Fibroblast of gingiva (primary cell): ENCODE measurements around the gene ETFB.
A peak's percentile ranks its signal among the peaks of the same experiment; 100 is the strongest.

Experiments
- DNase-seq: peaks from one replicate; pipeline ENCODE4 v3.0.0-alpha.2; 2011; ENCODE audit warnings: low read depth

The ETFB gene

DNA sequence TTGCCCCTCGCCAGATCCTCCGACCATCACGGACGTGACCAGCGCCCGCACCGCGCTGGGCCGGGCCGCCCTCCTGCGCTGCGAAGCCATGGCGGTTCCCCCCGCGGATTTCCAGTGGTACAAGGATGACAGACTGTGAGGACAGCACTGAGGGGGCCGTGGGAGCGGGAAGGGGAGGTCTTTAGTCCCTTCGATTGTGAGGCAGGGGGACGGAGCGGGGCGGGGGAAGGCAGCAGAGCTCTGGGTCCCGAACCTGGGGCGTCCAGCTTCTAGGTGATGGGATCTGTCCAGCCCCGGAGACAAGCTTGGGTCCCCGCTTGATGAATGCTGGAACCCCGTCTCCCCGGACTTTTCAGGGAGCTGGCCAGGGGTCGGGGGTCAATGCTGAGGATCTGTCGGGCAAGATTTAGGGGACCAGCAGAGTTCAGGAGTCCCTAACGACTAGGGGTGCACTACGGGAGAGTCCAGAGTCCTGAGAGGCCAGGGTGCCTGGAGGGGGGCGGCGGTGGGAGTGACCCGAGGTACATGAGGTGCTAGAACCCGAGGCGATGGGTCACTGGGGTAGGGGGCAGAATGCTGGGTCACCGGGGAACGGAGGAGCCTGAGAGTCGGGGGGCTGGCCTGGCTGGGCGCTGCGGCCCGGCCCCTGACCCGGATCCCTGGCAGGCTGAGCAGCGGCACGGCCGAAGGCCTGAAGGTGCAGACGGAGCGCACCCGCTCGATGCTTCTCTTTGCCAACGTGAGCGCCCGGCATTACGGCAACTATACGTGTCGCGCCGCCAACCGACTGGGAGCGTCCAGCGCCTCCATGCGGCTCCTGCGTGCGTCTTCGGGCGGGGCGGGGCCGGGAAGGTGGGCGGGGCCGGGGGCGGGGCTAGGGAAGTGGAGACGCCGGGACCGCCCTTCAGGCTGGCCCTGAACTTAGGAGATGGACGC is 38.9 kb downstream of the ETFB start:
- peak; percentile 19 for DNase-seq

DNA sequence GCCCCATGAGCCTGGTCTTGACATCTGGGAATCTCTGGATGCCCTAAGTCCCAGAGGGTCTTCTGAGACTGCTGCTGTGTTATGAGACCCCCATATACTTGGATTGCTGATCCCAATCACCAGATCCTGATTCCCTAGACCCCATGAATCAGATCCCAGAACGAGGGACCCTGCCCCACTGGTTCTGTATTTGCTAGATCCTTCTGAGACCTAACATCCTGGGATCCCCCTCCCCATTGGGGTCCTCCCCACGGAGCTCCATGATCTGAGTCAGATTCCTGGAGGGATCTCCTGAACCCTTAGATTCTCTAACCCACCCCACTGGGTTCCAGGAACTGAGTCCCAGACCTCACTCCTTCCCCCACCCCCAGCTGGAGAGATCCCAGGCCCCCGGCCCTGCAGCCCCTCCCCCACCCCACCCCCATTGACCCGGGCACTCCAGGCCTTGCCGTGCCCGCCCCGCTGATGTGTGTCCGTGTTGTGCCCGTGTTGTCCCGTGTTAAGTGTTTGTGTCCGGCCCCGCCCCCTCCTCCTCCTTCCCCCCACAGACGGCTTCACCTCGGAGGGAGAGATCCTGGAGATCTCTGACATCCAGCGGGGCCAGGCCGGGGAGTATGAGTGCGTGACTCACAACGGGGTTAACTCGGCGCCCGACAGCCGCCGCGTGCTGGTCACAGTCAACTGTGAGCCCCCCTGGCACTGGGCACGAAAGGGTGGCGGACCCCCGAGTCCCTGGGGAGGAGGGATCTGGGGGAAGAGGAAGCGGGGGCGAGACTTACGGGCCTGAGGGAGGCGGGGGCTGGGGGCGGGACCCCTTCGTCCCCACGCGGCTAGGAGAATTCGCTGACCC is 39.7 kb downstream of the ETFB start:
- DNase-seq, result no peak

DNA sequence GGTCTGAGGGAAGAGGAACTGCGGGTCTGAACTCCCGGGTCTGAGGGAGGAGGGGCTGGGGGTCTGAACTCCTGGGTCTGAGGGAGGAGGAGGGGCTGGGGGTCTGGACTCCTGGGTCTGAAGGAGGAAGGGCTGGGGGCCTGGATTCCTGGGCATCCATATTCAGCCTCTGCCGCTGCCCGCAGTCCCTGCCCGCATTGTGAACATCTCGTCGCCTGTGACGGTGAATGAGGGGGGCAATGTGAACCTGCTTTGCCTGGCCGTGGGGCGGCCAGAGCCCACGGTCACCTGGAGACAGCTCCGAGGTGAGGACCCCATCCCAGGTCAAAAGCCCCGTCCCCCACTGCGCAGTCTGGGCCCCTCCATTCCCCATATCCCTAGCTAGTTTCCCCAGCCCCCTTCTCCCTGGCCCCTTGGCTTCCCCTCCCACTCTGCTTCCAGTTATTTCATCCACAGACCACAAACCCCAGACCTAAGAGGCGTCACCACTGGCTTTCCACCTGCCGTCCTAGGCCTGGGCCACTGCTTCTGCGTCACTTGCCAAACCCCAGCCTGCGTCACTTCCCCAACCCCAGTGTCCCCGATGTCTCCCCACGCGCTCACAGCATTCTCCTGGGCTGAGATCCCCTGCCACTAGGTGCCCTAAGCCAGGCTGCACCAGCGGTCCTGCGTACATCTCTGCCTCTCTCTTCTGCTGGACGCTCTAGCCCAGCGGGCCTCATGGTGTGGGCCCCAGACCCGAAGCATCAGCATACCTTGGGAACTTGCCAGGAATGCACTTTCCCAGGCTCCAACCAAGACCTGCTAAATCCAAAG is 40.8 kb downstream of the ETFB start:
- no peak for DNase-seq

DNA sequence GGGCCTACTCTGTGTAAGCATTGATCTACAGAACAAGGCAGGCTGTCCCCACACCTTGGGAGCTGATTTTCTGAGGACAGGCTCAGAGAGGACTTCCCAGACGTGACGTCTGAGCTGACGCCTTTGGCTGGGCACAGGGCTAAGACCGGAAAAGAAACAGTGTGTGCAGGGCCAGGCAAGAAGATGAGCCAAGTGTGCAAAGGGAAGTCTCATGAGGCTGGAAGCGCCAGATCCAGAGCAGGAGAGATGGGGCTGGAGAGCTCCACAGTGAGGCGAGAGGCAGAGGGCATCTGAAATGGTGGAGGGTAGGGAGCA is 42.1 kb downstream of the ETFB start:
- no peak for DNase-seq

DNA sequence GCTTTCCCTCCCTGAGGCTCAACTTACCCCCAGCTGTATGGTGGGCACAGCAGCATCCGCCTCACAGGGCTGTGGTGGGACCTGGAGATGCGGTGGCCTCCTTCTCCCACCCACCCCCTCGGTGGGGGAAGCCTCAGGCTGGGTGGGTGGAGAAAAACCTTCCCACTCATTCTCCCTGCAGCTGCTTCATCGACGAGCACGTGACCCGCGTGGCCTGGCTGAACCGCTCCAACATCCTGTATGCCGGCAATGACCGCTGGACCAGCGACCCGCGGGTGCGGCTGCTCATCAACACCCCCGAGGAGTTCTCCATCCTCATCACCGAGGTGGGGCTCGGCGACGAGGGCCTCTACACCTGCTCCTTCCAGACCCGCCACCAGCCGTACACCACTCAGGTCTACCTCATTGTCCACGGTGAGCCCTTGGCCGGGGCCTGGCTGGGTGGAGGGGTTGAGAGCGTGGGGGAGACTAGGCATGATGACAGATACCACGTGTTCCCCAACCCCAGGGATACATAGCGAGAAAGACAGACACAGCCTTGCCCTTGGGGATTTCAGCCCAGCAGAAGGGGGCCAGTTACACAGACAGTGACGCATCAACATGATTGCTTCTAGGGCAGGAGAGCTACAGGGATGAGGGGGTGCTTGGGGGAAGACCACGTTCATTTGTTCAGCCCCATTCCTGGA is 42.6 kb downstream of the ETFB start:
- no peak for DNase-seq

DNA sequence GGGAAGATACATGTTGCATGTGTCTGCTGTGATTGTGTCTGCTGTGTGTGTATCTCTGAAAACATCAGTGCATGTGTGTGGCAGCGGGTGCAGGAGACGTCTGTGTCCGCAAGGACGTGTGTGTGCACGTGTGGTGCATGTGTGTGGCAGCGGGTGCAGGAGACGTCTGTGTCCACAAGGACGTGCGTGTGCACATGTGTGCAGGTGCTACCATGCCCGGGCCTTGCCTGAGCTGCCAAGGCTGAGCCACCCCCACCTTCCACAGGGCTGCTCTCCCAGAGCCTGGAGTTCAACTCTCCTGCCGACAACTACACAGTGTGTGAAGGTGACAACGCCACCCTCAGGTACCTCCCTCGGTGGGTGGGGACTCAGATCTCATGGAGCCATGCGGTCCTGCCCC is 44.4 kb downstream of the ETFB start:
- no peak for DNase-seq

DNA sequence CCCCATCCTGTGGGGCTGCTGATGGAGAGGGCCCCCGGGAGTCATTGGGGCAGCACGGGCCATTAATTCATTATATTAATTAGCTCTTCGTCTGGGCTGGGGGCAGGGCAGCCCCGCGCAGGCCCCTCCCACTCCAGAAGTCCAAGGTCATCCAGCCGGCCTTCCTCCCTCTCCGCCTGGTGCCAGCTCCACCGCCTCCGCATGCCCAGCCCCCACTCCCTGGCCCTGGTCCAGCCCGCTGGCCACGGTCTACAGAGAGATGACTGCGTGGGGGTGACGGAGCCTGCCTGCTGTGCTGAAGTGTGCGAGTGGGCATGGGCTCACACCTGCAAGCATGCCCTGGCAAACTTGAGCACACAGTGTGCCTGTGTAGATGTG is 45.9 kb downstream of the ETFB start:
- DNase-seq, result no peak

DNA sequence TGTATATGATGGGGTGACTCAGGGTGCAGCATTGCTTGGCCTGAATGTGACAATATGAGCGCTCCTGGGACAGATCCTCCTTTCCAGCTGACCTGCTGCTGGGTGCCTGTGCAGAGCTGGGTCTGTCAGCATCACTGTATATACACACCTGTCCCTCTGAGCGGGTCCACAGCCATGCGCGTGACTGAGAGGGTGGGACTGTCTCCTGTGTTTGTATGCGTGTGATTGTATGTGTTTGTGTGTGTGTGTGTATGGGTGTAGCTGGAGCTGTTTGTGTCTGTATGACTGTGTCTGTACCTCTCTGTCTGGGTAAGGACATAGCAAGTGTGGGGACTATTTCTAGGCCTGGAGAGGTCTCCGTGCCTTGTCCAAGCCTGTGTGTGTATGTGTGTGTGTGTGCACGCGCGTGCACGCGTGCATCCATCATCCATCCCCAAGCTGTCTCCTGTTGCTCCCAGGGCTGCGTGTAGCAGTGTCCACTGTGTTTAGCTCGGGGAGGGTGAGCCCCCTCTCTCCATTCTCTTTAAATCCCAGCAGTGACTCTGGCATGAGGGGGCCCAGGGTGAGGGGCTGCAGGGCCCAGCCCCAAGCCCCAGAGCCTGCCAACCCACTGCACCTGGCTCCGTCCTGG is 46.4 kb downstream of the ETFB start:
- DNase-seq, result no peak

DNA sequence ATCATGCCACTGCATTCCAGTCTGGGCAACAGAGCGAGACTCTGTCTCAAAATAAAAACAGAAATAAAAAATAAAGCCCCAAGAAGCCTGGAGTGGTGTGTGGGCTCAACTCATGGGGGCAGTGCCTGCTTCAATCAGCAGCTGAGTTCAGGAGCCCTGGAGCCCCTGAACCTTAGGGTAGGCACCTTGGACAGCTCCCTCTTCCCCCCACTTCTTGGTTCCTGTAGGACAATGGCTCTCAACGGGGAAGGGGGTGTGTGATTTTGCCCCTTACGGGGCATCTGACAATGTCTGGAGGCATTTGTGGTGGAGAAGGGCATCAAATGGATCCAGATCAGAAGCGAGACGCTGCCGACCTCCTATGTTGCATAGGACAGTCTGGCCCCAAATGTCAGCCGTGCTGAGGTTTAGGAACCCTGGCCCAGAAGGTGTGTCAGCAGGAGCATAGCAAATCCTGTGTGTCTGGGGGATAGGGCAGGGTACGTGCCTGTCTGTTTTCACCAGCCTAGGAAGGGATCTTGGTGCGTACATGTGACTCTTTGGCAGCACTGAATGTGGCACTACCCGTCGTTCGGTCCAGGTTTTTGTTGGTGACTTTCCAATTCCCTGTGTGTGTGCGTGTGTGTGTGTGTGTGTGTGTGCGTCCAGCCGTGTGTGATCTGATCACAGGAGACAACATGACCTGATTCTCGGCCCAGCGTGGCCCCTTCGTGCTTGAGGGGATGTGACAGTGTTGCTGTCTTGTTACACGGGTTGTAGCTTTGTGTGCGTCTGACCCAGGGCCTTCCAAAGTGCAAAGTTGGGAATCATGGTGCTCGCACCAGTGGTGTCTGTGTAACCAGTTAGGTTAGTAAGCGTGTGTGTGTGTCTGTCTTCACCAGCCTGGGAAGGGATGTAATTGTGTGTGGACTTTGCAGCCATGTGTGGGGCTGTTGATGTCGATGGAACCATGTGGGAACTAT is 47.2 kb downstream of the ETFB start:
- no peak for DNase-seq

DNA sequence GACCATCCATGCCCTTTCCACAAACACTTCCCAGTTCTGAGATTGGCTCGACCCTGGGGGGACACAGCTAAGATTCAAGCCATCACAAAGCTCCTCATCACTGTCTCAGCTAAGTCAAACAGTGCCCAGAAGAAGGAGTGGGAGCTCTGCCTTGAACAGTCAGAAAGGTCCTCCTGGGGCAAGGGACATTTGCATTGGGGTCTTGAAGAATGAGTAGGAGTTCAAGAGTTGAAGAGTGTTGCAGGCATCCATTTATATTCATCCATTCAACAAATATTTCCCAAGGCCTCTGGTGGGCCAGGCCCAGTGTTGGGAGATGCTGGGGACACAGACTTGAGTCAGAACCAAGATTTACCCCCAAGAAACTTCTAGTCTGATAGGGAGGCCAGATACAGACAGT is 48.2 kb downstream of the ETFB start:
- no peak for DNase-seq

DNA sequence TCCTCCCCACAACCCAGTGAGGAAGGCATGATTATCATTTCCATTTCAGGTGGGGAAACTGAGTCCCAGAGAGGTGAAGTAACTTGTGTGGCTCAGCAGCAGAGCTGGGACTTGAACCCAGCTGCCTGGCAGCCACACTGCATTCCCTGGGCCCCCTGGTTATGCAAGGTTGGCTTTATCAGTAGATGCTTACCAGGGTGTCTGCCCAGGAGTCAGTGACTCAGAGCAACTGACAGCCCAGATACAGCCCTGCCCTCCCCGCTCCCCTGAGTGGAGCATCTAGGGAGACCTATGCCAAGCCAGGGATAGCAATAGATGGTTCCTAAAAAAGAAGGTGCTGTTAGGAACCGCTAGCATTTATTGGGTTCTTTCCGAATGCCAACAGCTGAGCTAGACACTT is 48.8 kb downstream of the ETFB start:
- no peak for DNase-seq

DNA sequence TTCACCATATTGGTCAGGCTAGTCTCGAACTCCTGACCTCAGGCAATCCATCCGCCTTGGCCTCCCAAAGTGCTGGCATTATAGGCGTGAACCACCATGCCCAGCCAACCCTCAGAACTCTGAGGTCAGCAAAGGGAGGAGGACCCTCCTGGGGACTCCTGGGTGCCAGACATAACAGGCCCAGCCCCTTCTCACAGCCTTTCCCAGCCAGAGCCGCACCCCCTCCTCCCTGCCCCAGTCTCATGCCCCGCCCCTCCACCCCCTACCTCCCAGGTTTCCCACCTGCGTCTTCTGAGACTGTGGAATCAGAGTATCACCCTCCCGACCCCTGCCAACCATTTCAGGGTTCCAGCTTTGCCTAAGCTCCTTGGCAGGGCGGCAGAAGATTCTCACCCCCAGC is 49.5 kb downstream of the ETFB start:
- no peak for DNase-seq

DNA sequence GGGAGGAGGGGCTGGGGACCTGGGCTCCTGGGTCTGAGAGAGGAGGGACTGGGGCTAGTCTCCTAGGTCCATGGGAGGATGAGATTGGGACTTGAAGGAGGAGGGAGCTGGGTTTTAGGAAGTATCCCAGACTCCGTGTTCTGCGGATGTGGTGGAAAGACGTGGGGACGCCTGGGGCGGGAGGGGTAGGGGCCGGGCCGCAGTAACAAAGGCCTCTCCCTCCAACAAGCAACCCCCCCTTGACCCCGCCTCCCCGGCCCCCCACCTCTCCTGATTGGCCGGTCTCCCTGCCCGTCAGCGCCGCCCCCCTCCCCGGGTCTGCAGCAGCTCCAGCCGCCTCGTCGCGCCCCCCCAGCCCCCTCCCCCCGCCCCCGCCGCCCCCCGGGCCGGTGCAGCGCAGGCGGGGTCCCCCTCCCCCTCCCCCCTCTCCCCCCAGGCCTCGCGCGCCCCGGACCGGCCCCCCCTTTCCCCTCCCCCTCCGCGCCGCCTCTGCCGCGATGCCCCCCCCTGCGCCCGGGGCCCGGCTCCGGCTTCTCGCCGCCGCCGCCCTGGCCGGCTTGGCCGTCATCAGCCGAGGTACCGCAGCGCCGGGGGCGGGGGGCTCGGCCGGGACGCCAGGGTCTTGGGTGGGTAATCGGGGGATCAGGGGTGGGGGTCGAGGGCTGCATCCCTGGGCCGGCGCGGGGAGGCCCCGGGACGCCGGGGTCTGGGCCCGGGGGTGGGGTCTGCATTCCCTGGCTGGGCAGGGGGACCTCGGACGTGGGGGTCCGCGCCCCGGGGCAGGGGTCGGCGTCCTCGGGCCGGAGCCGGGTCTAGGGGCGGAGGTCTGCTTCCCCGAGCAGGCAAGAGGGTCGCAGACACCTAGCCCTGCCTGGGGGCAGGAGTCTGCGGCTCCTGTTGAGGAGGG is 54.6 kb downstream of the ETFB start, which contains the start of gene IGLON5:
Gene IGLON5, plus strand, starts transcription at position 294 of the 907 bp plus-strand sequence. Its CDS starts 204 bp downstream, at position 498.
- DNase-seq, result no peak

DNA sequence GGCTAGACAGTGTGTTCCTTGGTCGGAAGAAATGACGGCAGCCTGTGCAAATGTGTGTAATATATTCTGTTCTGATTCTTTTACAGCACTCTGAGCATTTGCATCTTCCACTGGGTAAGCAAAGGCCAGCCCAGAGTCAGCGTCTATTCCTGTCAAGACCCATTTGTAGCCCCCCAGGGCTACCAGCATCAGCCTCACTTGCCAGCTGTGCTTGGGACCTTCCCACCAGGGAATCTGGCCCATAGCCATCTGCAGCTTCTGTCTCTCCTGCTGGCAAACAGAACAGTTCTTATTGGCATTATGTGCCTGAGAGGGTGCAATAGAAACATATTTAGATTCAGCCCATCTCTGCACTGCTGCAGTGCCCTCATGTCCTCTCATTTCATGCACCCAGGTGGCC is 60.7 kb downstream of the ETFB start:
- DNase-seq, result no peak

DNA sequence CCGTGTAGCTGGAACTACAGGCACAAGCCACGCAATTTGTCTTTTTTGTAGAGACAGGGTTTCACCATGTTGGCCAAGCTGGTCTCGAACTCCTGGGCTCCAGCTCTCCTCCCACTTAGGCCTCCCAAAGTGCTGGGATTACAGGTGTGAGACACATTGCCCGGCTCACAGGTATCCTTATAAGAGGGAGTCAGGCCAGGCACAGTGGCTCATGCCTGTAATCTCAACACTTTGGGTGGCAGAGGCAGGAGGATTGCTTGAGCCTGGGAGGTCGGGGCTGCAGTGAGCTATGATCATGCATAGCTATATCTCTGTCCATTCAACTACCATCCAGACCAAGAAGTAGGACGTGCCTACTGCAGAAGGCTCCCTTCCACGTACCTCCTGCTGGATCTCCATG is 64.9 kb downstream of the ETFB start:
- DNase-seq, result no peak

DNA sequence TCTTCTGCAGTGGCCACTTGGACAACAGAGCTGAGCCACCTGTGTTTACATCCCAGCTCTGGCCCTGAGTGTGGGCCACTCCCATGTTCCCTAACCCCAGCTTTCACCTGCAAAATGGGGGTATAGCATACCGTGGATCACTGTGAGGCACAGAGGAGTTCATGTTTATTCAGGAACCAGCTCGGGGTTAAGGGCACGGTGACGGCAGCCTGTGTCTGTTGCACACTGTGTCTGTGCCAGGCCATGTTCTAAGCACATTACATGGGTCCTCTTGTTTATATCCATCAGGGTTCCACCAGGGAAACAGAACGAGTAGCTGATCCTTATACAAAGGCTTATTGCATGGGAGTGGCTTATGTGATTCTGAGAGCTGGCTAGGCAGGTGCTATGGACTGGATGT is 68.8 kb downstream of the ETFB start:
- no peak for DNase-seq

DNA sequence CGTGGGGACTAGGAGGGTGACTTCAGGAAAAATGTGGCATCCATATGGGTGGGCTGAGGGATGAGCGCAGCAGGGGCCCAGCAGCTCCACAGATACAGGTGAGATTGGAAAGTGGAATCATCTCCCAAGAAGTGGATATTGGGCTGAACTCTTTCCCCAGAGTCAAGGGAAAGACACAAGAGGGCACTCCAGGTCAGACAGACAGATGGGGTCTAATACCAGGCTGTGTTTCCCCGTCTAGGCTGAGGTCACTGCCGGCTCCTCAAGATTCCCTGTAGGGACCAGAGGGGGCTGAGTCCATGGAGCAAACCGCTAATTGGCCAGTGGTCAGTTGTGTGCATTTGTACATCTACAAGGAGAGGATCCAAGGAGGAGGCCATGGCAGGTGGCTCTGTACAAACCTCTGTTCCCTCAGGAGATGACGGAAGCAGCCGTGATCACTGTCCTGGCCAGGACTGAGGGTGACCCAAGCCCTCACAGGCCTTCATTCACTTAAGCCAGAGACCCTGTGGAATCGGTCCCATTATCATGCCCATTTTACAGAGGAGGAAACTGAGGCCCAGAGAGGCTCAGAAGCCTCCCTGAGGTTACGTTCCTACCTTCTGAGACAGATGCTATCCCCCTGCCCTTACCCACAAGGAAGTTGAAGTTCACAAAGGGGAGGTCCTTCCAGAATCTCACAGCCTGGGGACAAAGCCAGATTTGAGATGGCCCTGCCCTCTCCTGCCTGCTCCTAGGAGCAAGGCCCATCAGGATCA is 69.7 kb downstream of the ETFB start:
- DNase-seq, result no peak

DNA sequence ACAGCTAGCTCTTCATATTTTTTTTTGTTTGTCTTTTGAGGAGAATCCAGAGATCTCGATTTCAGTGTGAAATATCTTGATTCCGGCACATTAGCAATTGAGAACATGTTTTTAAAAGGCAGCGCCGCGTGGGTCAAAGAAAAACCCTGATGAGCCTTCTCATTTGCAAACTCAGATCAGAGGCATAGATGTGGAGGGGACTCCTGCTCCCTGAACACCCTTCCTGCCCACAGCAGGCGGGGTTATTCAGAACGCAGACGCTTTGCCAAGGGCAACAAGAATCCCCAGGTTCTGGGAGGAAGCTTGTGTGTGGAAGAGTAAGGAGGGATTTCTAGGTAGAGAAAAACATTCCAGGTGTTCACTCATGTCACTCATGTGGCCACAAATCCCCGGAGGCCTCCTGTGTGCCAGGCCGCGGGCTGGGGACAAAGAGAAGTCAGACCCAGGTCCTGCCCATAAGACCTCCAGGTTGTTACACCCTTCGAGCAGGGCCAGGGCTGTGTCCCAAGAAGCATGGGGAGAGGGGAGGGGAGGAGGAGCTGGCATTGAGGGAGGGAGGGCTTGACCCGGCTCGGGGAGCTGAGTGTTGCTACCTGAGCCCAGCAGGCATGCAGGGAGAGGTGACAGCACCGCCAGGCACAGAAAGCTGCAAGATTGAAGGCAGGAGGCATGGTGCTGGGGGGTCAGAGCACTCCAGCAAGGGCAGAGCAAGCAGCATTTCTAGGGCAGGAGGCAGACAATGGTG is 70.6 kb downstream of the ETFB start:
- DNase-seq, result no peak
